CD4-positive, alpha-beta T cell treated with Interferon gamma for 1 hour (primary cell): ENCODE measurements around the gene ABCC9.

ENCODE experiments used
- DNase-seq: peaks from one replicate; pipeline ENCODE4 v3.0.0-alpha.2; 2020

Gene ABCC9

DNA sequence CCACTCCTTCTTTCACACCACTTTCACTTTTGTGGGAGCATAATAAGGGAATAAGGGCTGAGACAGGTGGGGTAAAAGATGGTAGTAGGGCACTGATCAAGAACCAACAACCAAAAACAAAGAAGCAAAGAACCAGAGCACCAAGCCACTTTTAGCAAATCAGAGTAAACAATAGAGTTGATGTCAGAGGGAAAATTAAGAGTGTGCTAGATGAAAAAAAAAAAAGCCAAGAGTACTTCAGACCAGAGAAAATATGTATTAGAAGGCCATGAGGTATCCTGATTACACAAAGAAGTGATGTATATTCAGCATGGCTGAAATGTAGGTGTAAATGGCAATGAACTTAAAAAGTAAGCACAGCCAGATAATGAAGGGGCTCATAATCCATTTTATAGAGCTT, 75.4 kb downstream of the ABCC9 start:
- DNase-seq, result no peak

DNA sequence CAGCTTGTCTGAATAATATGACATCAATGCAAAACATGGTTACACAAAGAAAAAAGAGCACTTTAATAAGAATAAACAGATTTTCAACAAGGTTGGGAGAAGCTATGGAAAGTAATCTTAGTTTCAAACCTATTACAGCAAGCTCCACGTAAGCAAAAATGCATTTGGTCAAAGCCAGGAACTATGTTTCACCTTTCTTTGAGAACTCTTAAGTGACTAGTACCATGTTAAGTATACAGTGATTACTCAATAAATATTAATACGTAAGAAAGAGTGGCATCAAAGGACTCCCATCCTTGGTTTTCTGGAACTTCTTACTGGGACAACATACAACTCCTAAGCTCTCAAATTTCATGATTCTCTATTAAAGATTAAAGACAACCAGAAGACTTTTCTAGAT, 80.7 kb downstream of the ABCC9 start:
- DNase-seq, result no peak

DNA sequence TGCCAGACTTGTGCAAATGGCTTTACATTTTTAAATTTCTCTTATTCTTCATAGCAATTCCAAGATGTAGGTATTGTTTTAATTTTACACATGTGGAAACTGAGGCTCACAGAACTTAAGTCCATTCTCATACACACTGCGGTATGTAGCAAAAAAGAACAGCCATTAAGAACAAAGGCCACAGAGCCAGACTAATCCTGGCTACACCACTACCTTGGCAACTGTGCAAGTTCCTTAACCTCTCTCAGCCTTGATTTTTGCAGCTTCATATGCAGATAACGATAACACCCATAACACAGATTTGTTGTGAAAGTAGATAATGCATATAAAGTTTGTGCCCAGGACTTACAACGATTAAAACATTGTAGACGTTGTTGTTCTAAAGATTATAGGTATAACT, 81.1 kb downstream of the ABCC9 start:
- no peak for DNase-seq

DNA sequence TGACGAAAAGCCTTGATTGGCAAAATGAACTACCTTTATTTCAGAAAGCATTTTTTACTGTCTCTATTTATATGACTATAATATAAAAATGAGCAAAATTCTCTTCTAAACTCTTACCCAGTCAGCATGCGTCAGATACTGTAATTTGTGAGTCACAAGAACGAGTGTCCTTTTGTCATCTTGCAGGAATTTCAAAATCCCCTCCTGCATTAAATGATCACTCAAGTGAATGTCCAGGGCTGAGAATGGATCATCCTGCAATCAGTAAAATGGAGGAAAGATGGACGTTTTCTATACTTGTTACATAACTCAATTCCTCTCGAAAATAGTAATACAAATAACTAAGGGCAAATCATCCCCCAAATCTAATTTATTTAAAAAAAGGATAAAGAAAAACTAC, 89.0 kb downstream of the ABCC9 start:
- no peak for DNase-seq

DNA sequence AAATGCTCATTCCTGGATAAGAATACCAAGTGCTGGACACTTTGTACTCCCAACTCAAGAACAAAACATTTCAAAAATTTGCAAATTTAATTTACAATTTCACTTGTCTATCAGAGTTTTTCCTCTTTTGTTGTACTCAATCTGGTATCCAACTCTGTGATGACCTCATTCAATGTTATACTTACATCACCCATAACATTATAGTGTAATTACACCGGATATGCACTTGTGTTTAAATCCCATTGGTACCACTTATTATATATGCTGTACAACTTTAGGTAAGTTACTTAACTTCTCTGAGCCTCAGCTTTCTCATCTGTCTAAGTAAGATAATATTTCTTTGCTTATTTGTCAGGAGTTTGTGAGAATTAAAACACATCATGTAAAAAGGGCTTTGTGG, 90.1 kb downstream of the ABCC9 start:
- DNase-seq, result no peak

DNA sequence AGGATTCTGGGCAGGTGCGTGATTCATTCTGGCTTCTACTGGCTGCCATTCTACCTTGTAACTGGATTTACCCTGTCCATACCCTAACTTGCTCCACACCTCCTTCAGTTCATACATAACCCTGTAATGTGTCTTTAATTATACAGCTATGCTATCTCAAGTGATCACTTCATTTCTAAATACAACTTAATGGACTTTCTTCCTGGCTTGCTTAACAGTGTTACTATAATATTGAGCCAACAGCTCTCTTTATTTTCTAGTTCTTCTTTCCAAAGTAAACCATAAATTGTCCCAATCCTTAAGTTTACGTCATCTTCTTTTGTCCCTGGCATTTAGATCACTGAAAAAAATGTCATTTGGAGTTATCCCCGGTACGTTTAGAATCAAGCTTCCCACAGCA, 90.8 kb downstream of the ABCC9 start:
- no peak for DNase-seq

DNA sequence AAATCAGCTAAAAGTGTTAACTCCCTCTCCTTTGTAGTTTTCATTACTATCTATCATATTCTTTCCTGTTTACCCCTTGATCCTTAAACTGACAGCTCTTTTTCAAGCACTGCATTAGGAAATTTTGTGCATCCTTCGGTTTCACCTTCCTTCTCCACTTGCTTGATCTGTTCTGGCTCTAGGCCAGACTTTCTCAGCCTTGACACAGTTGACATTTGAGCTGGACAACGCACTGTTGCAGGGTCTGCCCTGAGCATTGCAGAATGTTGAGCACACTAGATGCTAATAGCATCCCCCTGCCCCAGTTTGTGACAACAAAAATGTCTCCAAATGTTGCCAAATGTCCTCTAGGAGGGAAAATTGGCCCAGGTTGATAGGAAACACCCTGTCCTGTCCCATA, 91.3 kb downstream of the ABCC9 start:
- no peak for DNase-seq

DNA sequence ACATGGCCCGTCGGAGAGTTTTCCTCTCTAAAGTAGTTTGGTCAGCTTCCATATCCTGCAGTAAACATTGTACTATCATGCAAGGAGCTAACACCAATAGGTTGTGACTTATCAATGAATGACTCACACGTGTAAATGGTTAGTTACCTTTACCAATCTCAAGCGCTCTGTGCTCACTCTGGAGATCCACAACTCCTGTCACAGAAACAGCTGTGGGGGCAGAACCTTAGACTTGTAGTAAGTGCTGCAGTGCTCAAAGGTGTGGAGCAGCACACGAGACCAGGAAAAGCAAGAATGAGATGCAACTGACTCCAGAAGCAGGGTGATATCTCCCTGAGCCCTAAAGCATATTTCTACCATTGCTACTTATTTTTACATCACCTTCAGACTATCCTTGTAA, 93.0 kb downstream of the ABCC9 start:
- no peak for DNase-seq

DNA sequence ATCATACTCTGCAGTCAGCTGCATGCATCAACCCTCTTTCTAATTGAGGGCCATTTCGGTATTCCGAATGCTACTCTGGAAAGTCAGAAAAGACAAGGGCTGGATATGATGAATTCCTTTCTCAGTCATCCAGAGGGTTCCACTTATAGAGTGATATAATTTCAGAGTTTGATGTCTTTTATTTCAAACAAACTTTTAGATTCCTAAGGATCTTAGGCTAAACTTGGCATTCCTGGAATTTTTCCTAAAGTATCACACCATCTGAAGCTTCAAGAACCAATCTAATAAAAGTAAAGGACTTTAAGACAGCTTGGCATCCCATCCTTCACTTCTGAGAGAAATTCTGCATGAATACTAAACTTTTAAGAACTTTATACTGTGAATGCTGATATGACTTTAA, 97.4 kb downstream of the ABCC9 start:
- DNase-seq, result no peak

DNA sequence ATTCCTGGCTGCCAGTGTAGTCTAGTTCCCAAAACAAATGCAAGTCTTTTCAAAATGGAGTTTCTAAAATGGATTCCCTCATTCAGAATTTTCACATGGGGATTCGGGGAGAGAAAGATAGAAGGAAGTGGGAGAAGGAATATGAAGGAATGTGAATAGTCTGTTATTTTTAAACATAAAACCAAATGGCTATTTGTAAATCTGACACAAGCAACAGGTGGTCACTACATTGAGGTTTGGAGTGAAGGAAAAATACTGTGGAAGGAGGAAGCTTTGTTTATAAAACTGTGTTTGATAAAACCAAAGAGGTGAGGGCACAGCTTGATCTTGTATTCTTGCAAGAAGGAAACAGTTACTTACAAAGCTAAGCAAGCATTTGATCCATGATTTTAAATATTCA, 101.5 kb downstream of the ABCC9 start:
- no peak for DNase-seq

DNA sequence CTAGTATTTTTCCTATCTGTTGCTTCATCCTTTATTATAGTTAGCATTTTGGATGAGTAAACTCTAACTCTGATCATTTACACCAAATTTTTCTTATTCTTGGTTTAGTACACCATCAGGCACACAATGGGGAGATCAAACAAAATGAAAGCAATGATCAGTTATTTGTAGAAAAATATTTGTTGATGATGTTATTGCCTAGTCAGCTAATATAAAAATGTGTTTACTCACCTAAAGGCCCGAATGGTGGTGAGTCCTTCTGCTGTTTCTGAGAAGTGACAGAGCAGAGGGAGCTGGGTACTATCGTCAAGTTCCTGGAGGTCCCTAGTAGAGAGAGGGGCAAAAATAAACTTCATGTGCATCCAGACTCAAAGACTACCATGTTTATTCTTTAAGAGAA, 103.4 kb downstream of the ABCC9 start:
- no peak for DNase-seq

DNA sequence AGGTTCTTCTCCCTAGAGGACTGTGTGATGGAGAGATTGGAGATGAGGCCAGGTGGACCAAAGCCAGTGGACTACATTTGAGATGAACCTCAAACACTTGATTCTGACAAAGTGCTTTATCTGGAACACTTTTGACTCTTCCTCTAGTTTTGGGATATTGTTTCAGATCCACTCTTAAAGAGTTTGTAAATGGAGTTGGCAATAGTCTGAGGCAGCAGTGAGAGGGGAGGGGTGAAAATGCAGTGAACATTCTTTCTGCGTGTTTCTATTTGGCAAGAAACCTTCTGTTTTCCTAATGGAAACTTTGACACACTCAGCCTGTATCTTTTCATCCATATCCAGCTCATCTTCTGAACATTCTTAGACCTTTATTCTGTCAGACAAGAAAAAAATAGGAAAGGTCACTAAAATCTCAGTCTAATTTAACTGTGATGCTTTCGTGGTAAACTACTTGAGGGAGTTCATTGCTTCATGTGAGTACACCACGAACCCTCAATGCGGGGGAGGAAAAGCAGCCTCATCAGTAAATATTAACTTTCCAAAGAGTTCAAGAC, 109.4 kb downstream of the ABCC9 start:
- DNase-seq, result no peak

DNA sequence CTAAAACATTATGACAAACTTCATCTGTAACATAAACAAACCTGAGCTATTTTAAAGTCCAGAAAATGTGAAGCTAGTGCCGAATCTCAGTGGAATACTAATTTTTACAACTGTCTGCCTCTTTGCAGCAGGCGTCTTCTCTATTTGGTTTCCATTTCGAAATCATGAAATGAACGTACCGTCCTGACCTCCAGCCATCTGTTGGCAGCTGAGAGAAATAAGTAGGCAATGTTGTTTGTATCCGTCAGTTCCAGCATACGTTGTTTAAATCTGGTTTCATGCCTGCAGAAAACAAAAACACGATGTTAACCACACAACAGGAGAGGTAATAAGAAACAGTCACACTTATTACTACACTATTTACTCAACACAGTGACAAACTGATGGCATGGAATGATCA, 112.4 kb downstream of the ABCC9 start:
- DNase-seq, result no peak

DNA sequence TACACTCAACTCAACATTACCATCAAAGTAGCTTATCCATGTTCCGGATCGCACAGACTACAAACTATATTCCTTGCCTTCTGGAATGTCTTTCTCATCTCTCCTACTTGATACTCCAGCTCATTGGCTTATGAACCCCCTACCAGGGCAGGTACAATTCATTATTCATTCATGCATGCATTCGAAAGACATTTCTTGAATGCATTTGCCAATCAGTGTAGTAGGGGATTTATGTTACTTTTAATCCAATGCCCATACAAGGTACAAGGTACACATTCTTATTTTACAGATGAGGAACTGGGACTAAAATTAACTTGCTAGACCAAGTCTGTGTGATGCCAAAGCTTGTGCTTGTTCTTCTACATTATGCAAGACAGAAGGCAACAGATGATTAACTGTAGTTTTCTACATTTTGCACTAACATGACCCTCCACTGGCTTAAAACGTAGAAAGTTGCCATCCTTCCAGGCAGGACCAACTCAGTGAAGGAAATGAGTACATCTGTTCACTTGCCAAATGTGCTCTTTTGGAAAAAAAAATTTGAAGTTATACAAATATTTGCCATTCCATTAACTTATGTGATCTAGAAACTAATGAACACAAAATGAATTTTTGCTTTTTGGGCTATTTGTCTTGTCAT, 113.0 kb downstream of the ABCC9 start:
- DNase-seq, result no peak

DNA sequence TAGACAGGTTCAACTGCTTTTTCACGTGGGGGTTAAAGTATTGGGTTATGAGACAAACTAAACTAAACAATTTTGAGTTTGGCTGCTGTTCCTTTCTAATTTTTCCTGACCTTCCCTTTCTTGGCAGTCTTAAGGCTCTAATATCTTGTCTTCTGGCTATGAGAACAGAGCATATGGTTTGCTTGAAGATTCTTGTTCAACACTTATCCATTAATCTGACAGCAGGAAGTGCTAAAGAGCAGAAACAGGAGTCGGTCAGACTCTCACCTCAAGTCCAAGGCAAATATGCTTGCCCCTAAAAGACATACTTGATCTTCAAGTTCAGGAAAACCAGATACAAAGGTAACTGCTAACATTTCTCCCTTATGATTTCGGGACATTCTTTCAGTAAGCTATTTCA, 114.1 kb downstream of the ABCC9 start:
- no peak for DNase-seq

DNA sequence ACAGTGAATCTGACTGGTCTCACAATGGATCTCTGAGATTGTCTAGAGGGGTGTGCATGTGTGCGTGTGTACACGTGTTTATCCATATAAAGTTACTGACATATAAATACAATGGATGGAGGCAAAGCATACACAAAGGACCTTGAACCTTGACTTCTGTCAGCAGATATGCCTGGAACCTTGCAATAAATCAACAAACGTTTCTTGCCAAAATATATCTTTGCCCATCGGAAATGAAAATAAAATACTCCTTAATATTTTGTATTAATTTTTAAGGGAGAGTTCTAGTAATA, 114.7 kb downstream of the ABCC9 start:
- DNase-seq, result no peak

DNA sequence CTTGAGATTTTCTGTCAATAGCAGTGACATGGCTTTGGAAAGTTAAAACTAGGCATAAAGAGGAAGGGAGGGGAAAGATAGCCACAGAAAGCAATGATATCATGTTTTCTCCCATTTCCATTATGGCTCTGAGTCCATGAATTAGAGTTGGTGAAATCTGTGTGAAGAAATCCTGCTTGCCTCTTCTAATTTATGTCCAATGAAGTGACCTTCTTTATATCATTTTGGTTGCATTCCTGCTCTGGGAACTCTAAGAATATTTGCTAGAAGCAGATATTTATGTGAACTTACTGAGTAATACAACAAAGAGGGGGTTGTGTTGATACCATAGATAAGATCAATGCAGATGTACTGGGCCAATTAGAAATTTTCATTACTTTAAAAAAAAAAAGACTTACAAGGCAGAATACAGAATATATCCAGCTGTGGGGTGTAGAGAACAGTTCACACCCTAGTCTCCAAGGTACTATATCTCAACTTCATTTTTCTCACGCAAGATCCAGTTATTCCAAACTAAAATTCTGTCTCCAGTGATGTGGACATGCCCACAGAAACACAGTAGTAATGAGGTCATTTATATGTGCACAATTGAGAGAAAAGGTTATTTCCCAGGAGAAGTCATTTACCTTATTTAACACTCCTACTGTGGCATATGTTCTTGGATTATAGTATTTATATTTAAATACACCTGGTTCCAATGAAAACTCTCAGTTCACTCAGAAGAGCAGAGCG, 115.2 kb downstream of the ABCC9 start:
- DNase-seq, result no peak

DNA sequence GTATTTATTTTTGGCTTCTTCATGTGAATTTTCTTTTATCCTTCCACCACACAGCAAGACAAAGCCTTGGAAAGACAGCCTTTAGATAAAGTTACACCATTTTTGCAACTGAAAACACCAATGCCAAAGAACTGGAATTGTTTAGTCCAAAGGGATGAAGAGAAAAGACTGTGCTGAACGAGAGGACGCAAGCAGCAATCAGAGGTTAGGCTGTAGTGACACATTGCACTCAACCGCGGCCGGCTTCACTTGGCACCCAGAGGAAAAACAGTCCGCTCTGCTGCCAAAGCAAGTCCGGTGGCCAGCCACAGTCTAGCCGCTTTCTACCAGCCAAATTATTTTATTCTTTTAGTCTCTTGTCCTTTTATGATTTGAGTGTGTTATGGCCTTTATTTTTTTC, 117.6 kb downstream of the ABCC9 start:
- DNase-seq, result no peak

DNA sequence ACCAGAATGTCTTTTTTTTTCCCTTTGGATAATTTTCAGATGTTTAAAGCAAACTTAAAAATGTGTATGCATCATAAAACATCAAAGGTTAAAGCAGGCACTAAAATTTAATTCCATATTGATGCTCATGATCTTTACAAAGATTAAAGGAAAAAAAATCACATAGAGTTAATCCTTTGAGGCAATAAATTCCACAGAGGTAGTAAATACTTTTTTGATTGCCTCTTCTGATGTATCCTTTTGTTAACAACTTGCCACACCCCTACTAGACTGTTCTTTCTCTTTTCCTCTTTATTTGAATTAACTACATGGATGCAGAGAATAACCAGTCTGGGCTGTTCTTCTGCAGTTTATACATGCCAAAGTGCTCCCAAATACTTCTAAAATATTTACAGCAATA, 121.5 kb downstream of the ABCC9 start:
- no peak for DNase-seq

DNA sequence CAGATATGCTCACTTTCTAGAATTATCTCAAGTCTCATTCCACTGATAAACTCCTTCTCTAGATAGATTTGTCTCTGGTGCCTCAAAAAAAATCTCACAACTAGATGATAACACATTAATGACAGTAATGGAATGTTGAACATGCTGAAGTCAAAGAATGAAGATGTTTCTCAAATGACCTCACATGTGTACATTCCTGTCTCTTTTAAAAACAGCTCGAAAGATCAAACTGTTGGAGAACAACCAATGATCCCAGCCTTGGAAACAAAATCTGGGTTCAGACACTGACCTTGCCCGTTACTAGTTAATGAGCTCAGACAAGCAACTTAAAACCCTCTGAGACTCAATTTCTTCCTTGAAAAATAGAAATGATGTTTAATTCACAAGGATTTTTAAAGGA, 122.0 kb downstream of the ABCC9 start:
- no peak for DNase-seq

DNA sequence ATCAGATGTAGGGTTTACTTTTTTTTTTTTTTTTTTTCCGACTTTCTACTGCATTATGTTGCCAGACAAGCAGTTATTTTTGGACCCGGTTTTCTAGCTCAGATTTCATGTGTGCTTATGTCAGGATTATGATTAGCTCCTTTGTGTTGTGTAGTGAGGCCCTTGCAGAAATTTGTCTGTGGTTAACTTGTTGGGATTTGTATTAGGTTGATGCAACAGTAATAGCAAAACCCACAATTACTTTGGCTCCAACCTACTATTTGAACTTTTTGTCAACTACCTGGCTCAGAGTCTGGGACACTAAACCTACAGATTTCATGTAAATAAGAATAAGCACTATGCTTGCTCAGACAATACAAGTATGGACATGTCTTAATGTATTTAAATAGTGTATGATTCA, 122.6 kb downstream of the ABCC9 start:
- DNase-seq, result no peak

DNA sequence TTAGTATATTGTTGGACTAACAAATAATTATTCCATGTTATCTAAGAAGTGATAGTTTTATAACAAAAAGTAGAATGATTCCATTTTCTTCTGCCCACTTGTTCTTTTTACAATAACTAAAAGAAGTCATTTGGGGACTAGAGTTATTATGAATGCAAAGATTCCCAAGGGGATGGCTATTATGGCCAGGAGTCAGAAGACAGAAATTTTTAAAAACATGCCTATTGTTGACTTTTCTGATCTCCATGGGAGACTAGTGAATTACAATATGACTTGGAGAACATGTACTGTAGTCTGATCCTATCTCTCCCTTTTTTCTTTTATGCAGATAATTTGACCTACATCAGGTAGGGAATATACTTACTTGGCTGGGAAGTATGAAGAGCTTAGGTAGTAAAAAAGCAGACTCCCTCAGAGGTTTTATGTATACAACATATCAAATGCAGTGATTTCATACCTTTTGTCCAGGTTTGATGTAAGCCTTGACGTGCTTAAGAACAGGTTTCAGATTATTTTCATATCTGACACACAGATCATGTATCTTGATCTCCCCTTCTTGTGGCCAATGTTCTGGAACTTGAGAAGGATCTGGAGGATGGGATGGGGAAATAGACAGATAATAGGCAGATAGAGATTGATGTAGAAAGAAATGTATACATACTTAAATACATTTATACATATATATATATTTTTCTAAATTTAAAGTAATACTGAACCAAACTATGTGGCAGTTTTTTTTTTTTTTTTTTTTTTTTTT, 125.7 kb downstream of the ABCC9 start:
- no peak for DNase-seq

DNA sequence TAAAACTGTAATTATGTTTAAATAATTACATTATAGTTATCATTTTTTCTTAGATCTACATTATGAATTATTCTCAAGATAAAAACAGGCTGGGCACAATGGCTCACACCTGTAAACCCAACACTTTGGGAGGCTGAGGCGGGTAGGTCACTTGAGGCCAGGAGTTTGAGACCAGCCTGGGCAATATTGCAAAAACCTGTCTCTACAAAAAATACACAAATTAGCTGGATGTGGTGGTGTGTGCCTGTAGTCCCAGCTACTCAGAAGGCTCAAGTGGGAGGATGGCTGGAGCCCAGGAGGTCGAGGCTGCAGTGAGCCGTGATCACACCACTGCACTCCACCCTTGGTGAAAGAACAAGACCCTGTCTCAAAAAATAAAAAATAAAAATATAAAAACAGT, 126.4 kb downstream of the ABCC9 start:
- no peak for DNase-seq

DNA sequence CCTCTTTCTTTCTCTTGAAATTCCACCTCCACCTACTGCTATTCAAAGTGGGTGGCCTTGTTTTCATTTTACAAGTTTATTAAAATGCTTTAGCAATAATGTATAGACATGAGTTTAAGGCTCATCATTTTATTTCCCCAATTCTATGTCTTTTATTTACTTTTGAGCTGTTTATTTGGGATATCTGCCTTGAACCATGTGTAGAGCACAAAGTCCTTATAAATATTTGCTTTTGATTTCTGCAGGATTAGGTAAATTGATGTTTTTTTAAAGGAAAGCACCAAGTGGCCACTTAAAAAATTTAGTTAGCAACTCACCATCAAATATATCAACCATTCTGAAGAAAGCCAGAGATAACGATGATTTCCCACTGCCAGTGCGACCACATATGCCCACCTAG, 126.9 kb downstream of the ABCC9 start:
- DNase-seq, result no peak
